K562 (cell line): ENCODE measurements around the gene TMEM72. TPM values are rescaled to one million over a fixed set of nuclear protein-coding genes. Genes with fewer than 3 reads are reported as not detected.

ENCODE experiments used
- ATAC-seq: fragments of 200-7000 bp; cut with Tn5 transposase; 3 replicates; pipeline ENCODE4 v1.9.1; 2020; ENCODE audit warnings: moderate library complexity
- BruUV-seq: library from RNA; stranded (reverse); fragments of 400-500 nt; replicated peaks from 2 replicates; lab custom pipeline; 2021; lab: Mats Ljungman, UMichigan
- CTCF ChIA-PET: fragments of 300-600 bp; formaldehyde crosslinking; extraction: SDS; loops from one replicate; lab custom pipeline; 2021; ENCODE audit warnings: low intra/inter-chr PET ratio; lab: Yijun Ruan, JAX
- POLR2A ChIA-PET: fragments of 300-600, 350-650 bp; sonication (Branson Sonifier 250); formaldehyde crosslinking; extraction: SDS; loops from one replicate; lab custom pipeline; 2021; ENCODE audit warnings: antibody characterized with exemption, inconsistent platforms; lab: Yijun Ruan, JAX
- DNase-seq, 4 experiments: peaks; one replicate each; pipeline versions ENCODE4 v3.0.0 to v3.0.0-alpha.2; 2011 to 2018; ENCODE audit warnings: low spot score in 3 of 4, mixed read lengths in 3 of 4; ENCODE audit errors: extremely low read depth in 1 of 4
- FAIRE-seq: peaks from 2 replicates; lab custom pipeline; 2011; peaks lifted over from hg19 to GRCh38; lab: Jason Lieb, UNC
- H2AFZ ChIP-seq: 2 replicates; pipeline ENCODE4 v1.6.0; 2011; ENCODE audit warnings: low read depth, low read length, control low read depth, inconsistent platforms
- H3K27ac ChIP-seq: fragments of 200-600 bp; 3 replicates; pipeline ENCODE4 v1.8.0; 2011; ENCODE audit warnings: low read depth, mild to moderate bottlenecking, control low read depth, inconsistent platforms, low read length, moderate library complexity, mixed read lengths; ENCODE audit errors: extremely low read depth
- H3K27me3 ChIP-seq, 2 experiments: fragments of 300-600 bp in 1 of 2; 2 replicates in 1 of 2; 3 replicates in 1 of 2; pipeline versions ENCODE4 v1.6.0 to v1.8.0; 2011; ENCODE audit warnings: inconsistent platforms in 2 of 2, low read length in 2 of 2, mild to moderate bottlenecking in 1 of 2, mixed read lengths in 1 of 2, moderate library complexity in 1 of 2; ENCODE audit not compliant: control insufficient read depth in 2 of 2, insufficient read depth in 2 of 2
- H3K36me3 ChIP-seq: fragments of 300-600 bp; 3 replicates; pipeline ENCODE4 v1.8.0; 2011; ENCODE audit warnings: mild to moderate bottlenecking, low read length, inconsistent platforms; ENCODE audit not compliant: control insufficient read depth, insufficient read depth
- H3K4me1 ChIP-seq, 2 experiments: fragments of 200-600 bp in 1 of 2; replicated peaks in 1 of 2; 2 replicates in 1 of 2; 3 replicates in 1 of 2; pipeline versions ENCODE4 v1.5.1 to v1.8.0; 2011; ENCODE audit warnings: inconsistent platforms in 2 of 2, low read length in 2 of 2, mild to moderate bottlenecking in 1 of 2, mixed read lengths in 1 of 2, moderate library complexity in 1 of 2; ENCODE audit not compliant: control insufficient read depth in 2 of 2, insufficient read depth in 2 of 2
- H3K4me2 ChIP-seq: 2 replicates; pipeline ENCODE4 v1.6.1; 2011; ENCODE audit warnings: low read length, control low read depth, inconsistent platforms, mixed read lengths; ENCODE audit not compliant: insufficient read depth
- H3K4me3 ChIP-seq: fragments of 200-600 bp; sonication (generic), shearing (Covaris generic); 2 replicates; pipeline ENCODE4 v1.5.1; 2016; ENCODE audit warnings: control low read depth, inconsistent platforms
- H3K79me2 ChIP-seq: fragments of 200-600 bp; 3 replicates; pipeline ENCODE4 v1.8.0; 2011; ENCODE audit warnings: low read length, inconsistent platforms; ENCODE audit not compliant: control insufficient read depth, insufficient read depth
- H3K9ac ChIP-seq, 2 experiments: 2 replicates each; pipeline versions ENCODE4 v1.6.0 to v1.6.1; 2011; ENCODE audit warnings: low read depth in 2 of 2, low read length in 2 of 2, control low read depth in 1 of 2, inconsistent platforms in 1 of 2, mild to moderate bottlenecking in 1 of 2, mixed read lengths in 1 of 2; ENCODE audit not compliant: insufficient read depth in 1 of 2
- H3K9me1 ChIP-seq: one replicate; pipeline ENCODE4 v1.6.0; 2011; ENCODE audit warnings: inconsistent platforms, mild to moderate bottlenecking, low read length, moderate library complexity; ENCODE audit not compliant: control insufficient read depth, insufficient read depth
- H3K9me3 ChIP-seq: replicated peaks from 2 replicates; pipeline ENCODE4 v1.5.1; 2011; ENCODE audit warnings: low read depth, low read length, inconsistent platforms; ENCODE audit not compliant: control insufficient read depth, insufficient read depth
- H4K20me1 ChIP-seq: replicated peaks from 2 replicates; pipeline ENCODE4 v1.6.1; 2011; ENCODE audit warnings: low read length, inconsistent platforms, mixed read lengths; ENCODE audit not compliant: control insufficient read depth, insufficient read depth
- FOXJ2 ChIP-seq: fragments of 200-800 bp; sonication (Bioruptor generic); IDR thresholded peaks from 2 replicates; pipeline ENCODE4 v1.6.1; 2016; ENCODE audit warnings: missing genetic modification characterization, missing compliant biosample characterization
- GTF2E2 ChIP-seq: fragments of 200-800 bp; sonication (Bioruptor generic); IDR thresholded peaks from 2 replicates; pipeline ENCODE4 v1.6.1; 2016; ENCODE audit warnings: missing genetic modification characterization, missing compliant biosample characterization
- HMGXB4 ChIP-seq: sonication (generic); formaldehyde crosslinking; IDR thresholded peaks from 2 replicates; pipeline ENCODE4 v1.8.1; 2023; ENCODE audit warnings: mild to moderate bottlenecking, missing genetic modification reagents
- HSF4 ChIP-seq: fragments of 250-450 bp; sonication (Bioruptor Pico); IDR thresholded peaks from 2 replicates; pipeline ENCODE4 v2.1.2; 2022; ENCODE audit warnings: mild to moderate bottlenecking, moderate library complexity, borderline replicate concordance
- MBD2 ChIP-seq: sonication (generic); IDR thresholded peaks from 2 replicates; pipeline ENCODE4 v1.6.1; 2016; ENCODE audit warnings: low read depth, borderline replicate concordance
- MEF2A ChIP-seq: IDR thresholded peaks from 2 replicates; pipeline ENCODE4 v1.6.1; 2011; ENCODE audit warnings: low read depth, mild to moderate bottlenecking, low read length, moderate library complexity; ENCODE audit not compliant: control insufficient read depth
- MYC ChIP-seq, 2 experiments: fragments of 250-450 bp in 1 of 2; sonication (Bioruptor Pico) in 1 of 2; IDR thresholded peaks; 2 replicates each; pipeline versions ENCODE4 v1.5.1 to v1.6.1; 2012 to 2021; ENCODE audit warnings: low read depth in 2 of 2, borderline replicate concordance in 1 of 2, improper control_type of control experiment in 1 of 2, low read length in 1 of 2, mild to moderate bottlenecking in 1 of 2, moderate library complexity in 1 of 2
- NBN ChIP-seq: fragments of 450-650 bp; IDR thresholded peaks from 2 replicates; pipeline ENCODE4 v1.6.1; 2016; ENCODE audit warnings: low read depth, mild to moderate bottlenecking
- NRF1 ChIP-seq, 2 experiments: fragments of 450-650 bp; IDR thresholded peaks in 1 of 2; conservative IDR thresholded peaks in 1 of 2; 2 replicates each; pipeline ENCODE4 v1.6.1; 2014; ENCODE audit warnings: mild to moderate bottlenecking in 2 of 2
- POLR2AphosphoS5 ChIP-seq: IDR thresholded peaks from 2 replicates; pipeline ENCODE4 v1.6.1; 2011; ENCODE audit warnings: mild to moderate bottlenecking, low read depth, low read length, moderate library complexity; ENCODE audit not compliant: control insufficient read depth, insufficient read depth
- POLR2B ChIP-seq: fragments of 450-650 bp; IDR thresholded peaks from 2 replicates; pipeline ENCODE4 v1.6.1; 2018; ENCODE audit warnings: low read depth; ENCODE audit not compliant: partially characterized antibody
- RFX5 ChIP-seq: IDR thresholded peaks from 2 replicates; pipeline ENCODE4 v1.6.1; 2011; ENCODE audit warnings: low read depth, mild to moderate bottlenecking, improper control_type of control experiment, low read length
- SPI1 ChIP-seq: IDR thresholded peaks from 2 replicates; pipeline ENCODE4 v1.6.1; 2011; ENCODE audit warnings: low read depth, low read length, control low read depth, borderline replicate concordance
- THRA ChIP-seq: fragments of 450-650 bp; IDR thresholded peaks from 2 replicates; pipeline ENCODE4 v1.6.1; 2017; ENCODE audit warnings: mild to moderate bottlenecking, moderate library complexity
- VEZF1 ChIP-seq: fragments of 200-800 bp; sonication (Bioruptor generic); IDR thresholded peaks from 2 replicates; pipeline ENCODE4 v1.6.1; 2017; ENCODE audit warnings: missing genetic modification characterization, missing compliant biosample characterization
- ZNF121 ChIP-seq: sonication (generic); formaldehyde crosslinking; conservative IDR thresholded peaks from 2 replicates; pipeline ENCODE4 v1.8.0; 2022; ENCODE audit warnings: missing genetic modification reagents
- WGBS: fragments of 100-300 bp; shearing (Covaris generic); methylation state at CpG from one replicate; pipeline ENCODE4 v1.1.6; 2016; ENCODE audit warnings: low coverage, mixed read lengths; ENCODE audit not compliant: insufficient coverage; ENCODE audit errors: missing lambda C conversion rate; 5-methylcytosine and 5-hydroxymethylcytosine counted together
- in situ Hi-C: fragments of 300-500 bp; cut with MboI; formaldehyde crosslinking; loops from 4 replicates; pipeline ENCODE4 v1.15.0; 2018; ENCODE audit warnings: inconsistent platforms, mixed read lengths
- intact Hi-C: fragments of 100-400 bp; cut with micrococcal nuclease; formaldehyde crosslinking; loops from 2 replicates; pipeline ENCODE4 v1.14.2; 2022
- polyA plus RNA-seq, 8 experiments: library from polyadenylated mRNA; depleted of rRNA in 4 of 8; stranded (reverse) in 5 of 8; unstranded in 3 of 8; fragments of >200 nt; fragmentation: Nextera tagmentation in 2 of 8; fragmentation: Illumina TruSeq in 1 of 8; extraction: Ambion mirVana in 2 of 8; extraction: Trizol in 1 of 8; gene quantifications; 2 replicates each; pipeline versions ENCODE4 v1.2.1 to v1.2.3, GENCODE V29; 2011 to 2014; ENCODE audit warnings: inconsistent platforms in 1 of 8, missing spikeins in 1 of 8
- total RNA-seq, 7 experiments: library from RNA; depleted of rRNA in 6 of 7; stranded (reverse); fragments of >200 nt in 6 of 7; fragmentation: Illumina TruSeq in 2 of 7; extraction: Trizol in 2 of 7; gene quantifications; 2 replicates each; pipeline versions ENCODE4 v1.2.1 to v1.2.3, GENCODE V29; 2011 to 2021; ENCODE audit warnings: low replicate concordance in 1 of 7

Gene TMEM72
- total and polyA plus RNA-seq, 9 of the 15 experiments (the other 6 are each of a cell fraction or from before 2014, with no cell fraction given) = not detected

DNA sequence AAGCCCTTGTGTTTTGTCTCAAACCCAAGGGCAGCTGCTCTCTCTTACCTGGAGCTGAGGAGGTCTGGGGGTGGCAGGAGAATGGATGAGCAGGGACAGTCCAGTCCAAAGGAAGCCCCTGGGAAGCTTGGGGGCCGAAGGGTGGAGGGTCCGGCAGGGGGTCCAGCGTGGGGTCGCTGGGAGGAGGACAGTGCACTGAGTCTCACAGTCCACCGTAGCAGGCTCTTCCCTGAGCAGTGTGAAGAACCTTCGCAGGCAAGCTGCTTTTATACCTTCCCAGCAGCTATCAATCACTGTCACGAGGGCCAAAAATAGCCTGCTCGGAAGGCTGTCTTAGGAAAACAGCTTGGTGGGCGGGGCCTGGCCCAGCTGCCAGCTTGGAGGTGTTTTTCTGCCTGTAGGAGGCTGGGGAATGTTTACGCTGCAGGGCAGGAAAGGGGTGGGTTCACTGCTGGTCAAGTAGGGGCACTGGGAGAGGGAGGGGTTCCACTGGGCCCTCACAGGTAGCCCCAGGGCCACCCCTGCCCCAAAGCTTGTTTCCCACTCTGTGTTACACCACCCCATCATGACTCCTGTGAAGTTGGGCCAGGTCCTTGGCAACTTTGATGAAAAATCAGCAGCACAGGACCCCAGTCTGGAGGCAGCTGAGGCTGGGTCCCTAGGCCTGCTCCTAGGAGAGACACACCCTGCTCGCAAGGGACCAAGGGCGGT, 67.6 kb downstream of the TMEM72 start, which contains the start of gene DEPP1:
TSS of gene DEPP1 (minus strand) at position 240 of the 711 bp plus-strand sequence. CDS start 779 bp downstream, outside the sequence.
- DNase-seq (peak; percentile 88 to 95 (median 90)), FAIRE-seq (peak; percentile 98), ATAC-seq (peak; percentile 83)
- no TSS peak for BruUV-seq
- POLR2A ChIA-PET = interaction anchor here (0.6 to 1.6 kb wide), 10 partner anchors 9 to 49 kb away, joined by 3 to 8 read pairs (median 4); no protein-coding TSS in a partner anchor
- Histone ChIP-seq H3K79me2 (no peaks in the 10 kb centered on the region), H3K4me1 (peaks cover 39 to 58% of the 10 kb centered on the region in 2 experiments), H3K4me3 (no peak within 1 kb of the TSS), H4K20me1 (no peaks in the 10 kb centered on the region), H3K36me3 (no peaks in the 10 kb centered on the region), H3K9me1 (no peaks in the 10 kb centered on the region), H3K4me2 (peak within 1 kb of the TSS; percentile 61), H3K27me3 (peaks cover 0 to 6% of the 10 kb centered on the region in 2 experiments; a peak in 1 of 5 replicates), H3K9me3 (no peaks in the 10 kb centered on the region), H2AFZ (peak within 1 kb of the TSS; percentile 78), H3K27ac (0 out of 3 replicates have a peak within 1 kb of the TSS, but pooled peaks have one; percentile 13), H3K9ac (peak within 1 kb of the TSS in 1 of 2 experiments; percentile 65; a peak in 3 of 4 replicates)
- intact Hi-C loops = loop anchor here (5.0 kb wide), 1 partner anchor 101 kb away; no protein-coding TSS in a partner anchor
- in situ Hi-C loops = no loop called here
- CTCF ChIA-PET = no interaction called here
- 15% methylated on average over 12 of the region's 12 CpGs for WGBS
- TF ChIP-seq POLR2AphosphoS5 (peak; percentile 62), MEF2A (peak; percentile 100), HMGXB4 (CRISPR knock-in tag) (no peak), FOXJ2 (tag) (peak; percentile 64), SPI1 (no peak), NBN (no peak), ZNF121 (no peak), MBD2 (peak; percentile 59), HSF4 (CRISPR knock-in tag) (no peak), MYC (IDR thresholded peaks at IDR 0.05; ENCODE audit: low read depth, low read length) (no peak; the same call in 1 of the 2 replicates), MYC (CRISPR knock-in tag; IDR thresholded peaks at IDR 0.05; ENCODE audit: borderline replicate concordance, low read depth) (no peak), RFX5 (no peak), THRA (no peak), POLR2B (peak; percentile 73), GTF2E2 (peak; percentile 44; the same call in 1 of the 2 replicates), VEZF1 (peak; percentile 62; the same call in 1 of the 2 replicates), NRF1 (conservative IDR thresholded peaks at IDR 0.05 in 1 of 2, IDR thresholded peaks at IDR 0.05 in 1 of 2) (peak; percentile 40 to 46; a peak in 3 of 4 replicates)
